Measurements from ENCODE around the gene MAVS.
"Not testable (repeated sequence)": the region's sequence is repeated elsewhere in the genome, so short reads cannot be mapped to it uniquely, and the experiment has no call there.

MAVS gene

GRCh38 chr20:3902446-3902845 lies 55.8 kb downstream of the MAVS start:
- no peak overlapping the region for H3K4me3 ChIP-seq (ENCODE audit: low read depth, low read length)
- DNase-seq = no peak
- TF ChIP-seq CTCF (IDR thresholded peaks at IDR 0.05; ENCODE audit: low read depth, low read length) = no peak
- H3K9me3 ChIP-seq = no peaks in the 10 kb centered on the region
- peaks cover 2% of the 10 kb centered on the region for H3K36me3 ChIP-seq
- no peaks in the 10 kb centered on the region for H3K27me3 ChIP-seq
- no peaks in the 10 kb centered on the region for H3K4me1 ChIP-seq

GRCh38 chr20:3904224-3904623 lies 57.6 kb downstream of the MAVS start:
- TF ChIP-seq CTCF (IDR thresholded peaks at IDR 0.05; ENCODE audit: low read depth, low read length) = no peak
- DNase-seq = no peak
- H3K4me1 ChIP-seq = no peaks in the 10 kb centered on the region
- no peaks in the 10 kb centered on the region for H3K27me3 ChIP-seq
- H3K36me3 ChIP-seq = peaks cover 18% of the 10 kb centered on the region
- H3K4me3 ChIP-seq (ENCODE audit: low read depth, low read length) = no peak overlapping the region
- H3K9me3 ChIP-seq = no peaks in the 10 kb centered on the region

- H3K9me3 ChIP-seq = no peaks in the 10 kb centered on the region
- no peaks in the 10 kb centered on the region for H3K27me3 ChIP-seq
- DNase-seq = no peak
- no peak overlapping the region for H3K4me3 ChIP-seq (ENCODE audit: low read depth, low read length)
- no peak for TF ChIP-seq CTCF (IDR thresholded peaks at IDR 0.05; ENCODE audit: low read depth, low read length)
- H3K4me1 ChIP-seq = no peaks in the 10 kb centered on the region
- H3K36me3 ChIP-seq = peaks cover 24% of the 10 kb centered on the region
Observed at GRCh38 chr20:3904857-3905256, 58.2 kb downstream of the MAVS start.

GRCh38 chr20:3906744-3907721 lies 60.4 kb downstream of the MAVS start:
- peaks cover 43% of the 10 kb centered on the region for H3K36me3 ChIP-seq
- H3K27me3 ChIP-seq; H3K4me3 ChIP-seq (ENCODE audit: low read depth, low read length); H3K9me3 ChIP-seq; DNase-seq; H3K4me1 ChIP-seq: not testable (repeated sequence)

GRCh38 chr20:3908667-3909066 lies 62.0 kb downstream of the MAVS start:
- peak; percentile 57 for DNase-seq
- Histone ChIP-seq H3K4me1 (no peaks in the 10 kb centered on the region), H3K27me3 (no peaks in the 10 kb centered on the region), H3K4me3 (ENCODE audit: low read depth, low read length) (no peak overlapping the region), H3K9me3 (no peaks in the 10 kb centered on the region), H3K36me3 (peaks cover 56% of the 10 kb centered on the region)
- no peak for TF ChIP-seq CTCF (IDR thresholded peaks at IDR 0.05; ENCODE audit: low read depth, low read length)

GRCh38 chr20:3909952-3910366 lies 63.3 kb downstream of the MAVS start:
- peaks cover 67% of the 10 kb centered on the region for H3K36me3 ChIP-seq
- H3K4me1 ChIP-seq = no peaks in the 10 kb centered on the region
- H3K4me3 ChIP-seq (ENCODE audit: low read depth, low read length) = no peak overlapping the region
- H3K9me3 ChIP-seq = no peaks in the 10 kb centered on the region
- no peak for TF ChIP-seq CTCF (IDR thresholded peaks at IDR 0.05; ENCODE audit: low read depth, low read length)
- no peaks in the 10 kb centered on the region for H3K27me3 ChIP-seq
- no peak for DNase-seq
